Lower lobe of right lung (tissue), 2 donors: Measurements from ENCODE around the gene AQP11. TPM values are rescaled to one million over a fixed set of nuclear protein-coding genes. Genes with fewer than 3 reads are reported as not detected.
"Not testable (repeated sequence)": the region's sequence is repeated elsewhere in the genome, so short reads cannot be mapped to it uniquely, and the experiment has no call there.

Experiments used
- ATAC-seq, 2 donors: fragments of 200-7000 bp; cut with Tn5 transposase; one replicate each; pipeline ENCODE4 v1.9.1; 2020 to 2022; ENCODE audit warnings: mild to moderate bottlenecking in 2 of 2, moderate library complexity in 2 of 2
- DNase-seq: peaks from one replicate; pipeline ENCODE4 v3.0.0-alpha.2; 2020
- H3K27ac ChIP-seq: fragments of 200-600 bp; one replicate; pipeline ENCODE4 v1.8.0; 2022
- H3K27me3 ChIP-seq: fragments of 200-600 bp; one replicate; pipeline ENCODE4 v1.8.0; 2022; ENCODE audit warnings: low read depth
- H3K36me3 ChIP-seq: fragments of 200-600 bp; one replicate; pipeline ENCODE4 v1.8.0; 2022; ENCODE audit warnings: mild to moderate bottlenecking
- H3K4me1 ChIP-seq: fragments of 200-600 bp; one replicate; pipeline ENCODE4 v1.8.0; 2022
- H3K4me3 ChIP-seq: fragments of 200-600 bp; one replicate; pipeline ENCODE4 v1.8.0; 2022; ENCODE audit warnings: mild to moderate bottlenecking
- H3K9me3 ChIP-seq: fragments of 200-600 bp; one replicate; pipeline ENCODE4 v1.8.0; 2022
- intact Hi-C: fragments of 100-400 bp; cut with DNase I; formaldehyde crosslinking; loops from one replicate; pipeline ENCODE4 v1.11.0; 2022
- total RNA-seq: library from RNA; stranded (reverse); fragmentation: NEBNext Ultra II Directional; extraction: Animal tissue kit (Norgen Biotek cat#: 25700); gene quantifications from one replicate; pipeline ENCODE4 v1.2.1, GENCODE V29; 2021
- TF ChIP-seq, protein P1 (sequence below): fragments of 200-600 bp; IDR thresholded peaks from one replicate; pipeline ENCODE4 v1.8.0; 2022; ENCODE audit warnings: antibody characterized with exemption, mild to moderate bottlenecking
- donor health status: DM: no; HTN: yes; CAD: no; lungs with severe emphysema.

The AQP11 gene
- total RNA-seq, 1 donor from 2014 or later: 0.18 TPM

DNA sequence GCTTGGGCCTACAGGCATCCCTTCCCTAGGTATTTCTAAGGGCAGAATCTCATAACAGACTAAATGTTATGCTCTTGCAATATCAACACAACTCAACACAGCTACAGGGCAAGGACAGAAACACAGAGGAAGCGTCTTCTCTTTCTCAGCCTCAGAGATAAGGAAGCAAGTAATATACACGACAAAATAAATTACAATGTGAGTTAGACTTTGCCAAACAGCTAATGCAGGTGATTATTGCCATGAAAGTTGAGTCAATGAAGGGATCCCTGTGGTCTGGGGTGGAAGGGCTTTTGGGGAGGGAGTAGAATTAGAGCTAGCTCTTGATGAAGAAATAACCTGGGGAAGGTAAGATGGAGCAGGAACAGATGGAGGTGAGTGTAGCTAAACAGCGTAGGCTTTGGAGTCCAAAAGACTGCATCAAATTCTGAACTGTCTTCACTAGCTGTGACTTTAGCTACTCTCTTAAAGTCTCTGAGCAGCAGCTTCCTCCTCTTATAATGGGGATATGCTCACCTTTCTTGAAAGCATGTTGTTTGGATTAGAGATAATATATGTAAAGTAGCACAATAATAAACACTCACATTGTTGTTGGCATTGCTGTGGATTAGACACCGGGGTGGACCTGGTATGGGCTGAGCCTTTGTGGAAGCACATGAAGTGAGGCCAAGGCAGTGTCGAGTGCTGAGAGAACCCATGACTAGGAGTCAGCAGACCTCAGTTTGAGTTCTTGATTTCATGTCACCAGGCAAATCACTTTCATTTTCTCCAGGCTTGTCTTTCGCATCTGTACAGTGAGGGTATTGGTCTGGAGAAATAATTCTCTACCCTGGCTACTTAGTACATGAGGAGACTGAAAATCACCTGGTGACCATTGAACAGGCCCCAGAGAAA is 41.0 kb upstream of the AQP11 start:
- H3K27me3 ChIP-seq: no peaks in the 10 kb centered on the region
- peaks cover 6% of the 10 kb centered on the region for H3K4me1 ChIP-seq
- no peak for DNase-seq
- intact Hi-C loops: no loop called here
- H3K9me3 ChIP-seq: no peaks in the 10 kb centered on the region
- H3K4me3 ChIP-seq: no peak overlapping the region
- H3K27ac ChIP-seq: no peak overlapping the region
- TF ChIP-seq, protein P1, sequence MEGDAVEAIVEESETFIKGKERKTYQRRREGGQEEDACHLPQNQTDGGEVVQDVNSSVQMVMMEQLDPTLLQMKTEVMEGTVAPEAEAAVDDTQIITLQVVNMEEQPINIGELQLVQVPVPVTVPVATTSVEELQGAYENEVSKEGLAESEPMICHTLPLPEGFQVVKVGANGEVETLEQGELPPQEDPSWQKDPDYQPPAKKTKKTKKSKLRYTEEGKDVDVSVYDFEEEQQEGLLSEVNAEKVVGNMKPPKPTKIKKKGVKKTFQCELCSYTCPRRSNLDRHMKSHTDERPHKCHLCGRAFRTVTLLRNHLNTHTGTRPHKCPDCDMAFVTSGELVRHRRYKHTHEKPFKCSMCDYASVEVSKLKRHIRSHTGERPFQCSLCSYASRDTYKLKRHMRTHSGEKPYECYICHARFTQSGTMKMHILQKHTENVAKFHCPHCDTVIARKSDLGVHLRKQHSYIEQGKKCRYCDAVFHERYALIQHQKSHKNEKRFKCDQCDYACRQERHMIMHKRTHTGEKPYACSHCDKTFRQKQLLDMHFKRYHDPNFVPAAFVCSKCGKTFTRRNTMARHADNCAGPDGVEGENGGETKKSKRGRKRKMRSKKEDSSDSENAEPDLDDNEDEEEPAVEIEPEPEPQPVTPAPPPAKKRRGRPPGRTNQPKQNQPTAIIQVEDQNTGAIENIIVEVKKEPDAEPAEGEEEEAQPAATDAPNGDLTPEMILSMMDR: no peak
- ATAC-seq: no peak
- H3K36me3 ChIP-seq: no peaks in the 10 kb centered on the region

DNA sequence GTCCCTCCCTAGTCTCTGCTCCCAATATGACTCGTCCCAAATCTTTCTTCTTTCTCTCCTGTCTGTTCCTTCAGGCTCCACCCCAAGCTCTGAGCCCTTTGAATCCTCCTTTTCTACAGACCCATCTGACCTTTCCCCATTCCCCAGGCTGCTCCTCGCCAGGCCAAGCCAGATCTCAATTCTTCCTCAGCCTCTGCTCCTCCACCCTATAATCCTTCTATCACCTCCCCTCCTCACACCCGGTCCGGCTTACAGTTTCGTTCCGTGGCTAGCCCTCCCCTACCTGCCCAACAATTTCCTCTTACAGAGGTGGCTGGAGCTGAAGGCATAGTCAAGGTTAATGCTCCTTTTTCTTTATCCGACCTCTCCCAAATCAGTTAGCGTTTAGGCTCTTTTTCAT is 38.3 kb upstream of the AQP11 start:
- H3K9me3 ChIP-seq, H3K4me1 ChIP-seq, intact Hi-C loops, H3K27me3 ChIP-seq, H3K27ac ChIP-seq, H3K36me3 ChIP-seq, ATAC-seq, H3K4me3 ChIP-seq, DNase-seq: not testable (repeated sequence)

DNA sequence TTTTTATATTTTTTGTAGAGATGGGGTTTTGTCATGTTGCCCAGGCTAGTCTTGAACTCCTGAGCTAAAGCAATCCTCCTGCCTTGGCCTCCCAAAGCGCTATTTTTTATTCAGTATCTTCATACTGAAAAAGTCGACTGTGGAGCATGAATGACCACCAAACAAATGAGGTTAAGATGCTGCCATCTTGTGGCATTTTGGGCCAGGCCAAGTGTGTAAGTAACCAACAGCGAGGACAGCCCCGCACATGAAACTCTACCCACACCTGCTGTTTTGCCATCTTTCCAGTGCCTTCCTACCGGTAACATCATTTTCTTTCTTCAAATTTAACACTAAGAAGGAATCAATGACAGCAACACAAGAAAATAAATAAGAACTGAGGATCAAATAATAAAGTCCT is 32.2 kb upstream of the AQP11 start:
- Histone ChIP-seq H3K9me3 (no peaks in the 10 kb centered on the region), H3K36me3 (no peaks in the 10 kb centered on the region), H3K27me3 (no peaks in the 10 kb centered on the region), H3K4me1 (no peaks in the 10 kb centered on the region), H3K27ac (no peak overlapping the region), H3K4me3 (no peak overlapping the region)
- DNase-seq: no peak
- TF ChIP-seq, protein P1: no peak
- ATAC-seq: no peak
- intact Hi-C loops: no loop called here

DNA sequence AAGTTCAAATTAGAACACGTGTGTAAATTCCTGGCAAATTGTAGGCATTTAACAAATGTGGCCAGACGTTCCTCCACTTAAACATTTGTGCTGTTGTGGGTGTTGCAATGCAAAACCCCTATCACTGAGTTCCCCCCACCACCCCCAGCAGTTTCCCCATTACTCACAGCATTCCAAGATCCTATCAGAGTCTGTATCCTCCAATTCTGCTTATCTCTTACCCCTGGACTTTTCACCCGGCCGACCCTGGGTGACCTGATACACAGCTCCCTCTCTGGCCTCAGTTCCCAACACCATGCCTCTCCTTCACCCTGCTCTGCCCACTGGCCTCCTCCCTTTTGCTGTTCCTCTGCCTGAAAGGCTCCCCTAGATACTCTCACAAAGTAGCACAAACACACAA is 31.4 kb upstream of the AQP11 start:
- Histone ChIP-seq H3K27ac (no peak overlapping the region), H3K36me3 (no peaks in the 10 kb centered on the region), H3K27me3 (no peaks in the 10 kb centered on the region), H3K4me3 (no peak overlapping the region), H3K9me3 (no peaks in the 10 kb centered on the region), H3K4me1 (no peaks in the 10 kb centered on the region)
- DNase-seq (no peak), ATAC-seq (no peak)
- TF ChIP-seq, protein P1: no peak
- intact Hi-C loops: no loop called here

DNA sequence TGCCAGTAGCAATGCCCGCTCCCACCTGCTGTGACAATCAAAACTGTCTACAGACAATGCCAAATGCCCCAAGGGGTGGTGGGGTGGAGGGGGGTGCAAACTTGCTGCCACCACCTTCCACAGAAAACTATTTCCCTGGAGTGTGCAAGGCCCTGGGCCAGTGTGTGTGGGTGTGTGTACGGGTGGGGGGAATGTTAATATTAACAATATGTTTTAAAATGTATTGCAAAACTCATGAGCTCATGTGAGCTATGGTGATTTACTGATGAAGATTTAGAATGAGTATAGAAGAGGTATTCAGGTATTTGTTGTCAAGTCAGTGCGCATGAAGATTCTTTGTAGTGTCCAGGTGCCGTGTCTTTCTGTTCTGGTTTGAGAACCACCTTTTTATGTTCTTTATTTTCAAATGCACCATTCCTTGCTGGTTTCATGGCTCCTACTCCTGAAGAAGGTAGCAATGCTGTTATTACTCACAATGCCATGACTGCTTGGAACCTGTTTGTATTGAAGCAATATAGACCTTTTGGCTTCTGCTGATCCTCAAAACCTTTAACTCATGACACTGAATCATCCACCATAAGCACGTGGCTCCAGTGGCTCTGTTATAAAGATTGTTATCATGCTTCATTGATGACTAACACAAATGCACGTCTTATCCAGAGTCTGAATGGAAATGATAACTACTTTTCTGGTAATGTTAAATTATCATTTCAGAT is 29.9 kb upstream of the AQP11 start:
- TF ChIP-seq, protein P1: no peak
- ATAC-seq: no peak
- Histone ChIP-seq H3K4me3 (no peak overlapping the region), H3K9me3 (no peaks in the 10 kb centered on the region), H3K27me3 (no peaks in the 10 kb centered on the region), H3K4me1 (no peaks in the 10 kb centered on the region), H3K27ac (no peak overlapping the region), H3K36me3 (no peaks in the 10 kb centered on the region)
- intact Hi-C loops: no loop called here
- DNase-seq: no peak

DNA sequence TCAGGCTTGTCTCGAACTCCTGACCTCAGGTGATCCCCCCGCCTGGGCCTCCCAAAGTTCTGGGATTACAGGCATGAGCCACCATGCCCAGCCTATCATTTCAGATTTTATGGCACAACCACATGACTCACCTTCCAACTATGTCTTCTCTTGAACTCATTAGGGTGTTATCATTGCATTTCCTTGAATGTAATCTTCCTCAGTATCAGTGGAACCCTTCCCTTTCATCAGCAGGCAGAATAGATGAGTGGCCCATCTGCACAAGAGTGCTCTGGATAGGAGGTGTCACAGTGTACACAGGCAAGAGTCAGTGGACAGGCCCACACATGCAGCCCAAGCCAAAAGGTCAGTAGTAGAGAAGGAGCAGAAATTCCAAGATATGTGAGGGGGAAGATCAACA is 29.1 kb upstream of the AQP11 start:
- Histone ChIP-seq H3K27ac (no peak overlapping the region), H3K36me3 (no peaks in the 10 kb centered on the region), H3K9me3 (no peaks in the 10 kb centered on the region), H3K4me3 (no peak overlapping the region), H3K4me1 (no peaks in the 10 kb centered on the region), H3K27me3 (no peaks in the 10 kb centered on the region)
- TF ChIP-seq, protein P1: no peak
- ATAC-seq: no peak
- intact Hi-C loops: no loop called here
- DNase-seq: no peak
